Renal pelvis (tissue), 4 donors: ENCODE results near the gene SIL1. TPM values are rescaled to one million over a fixed set of nuclear protein-coding genes. Genes with fewer than 3 reads are reported as not detected.
"Not testable (repeated sequence)": the region's sequence is repeated elsewhere in the genome, so short reads cannot be mapped to it uniquely, and the experiment has no call there.

ENCODE experiments used
- DNase-seq: peaks from one replicate; pipeline ENCODE4 v3.0.0-alpha.2; 2013
- polyA plus RNA-seq, 3 donors: library from polyadenylated mRNA; unstranded; fragments of 120-200 nt; gene quantifications; one replicate each; pipeline ENCODE4 v1.2.1, GENCODE V29; 2013; ENCODE audit not compliant: insufficient read length in 3 of 3

Gene SIL1
- polyA plus RNA-seq, 3 donors: 40.3 to 52.1 (median 43.5) TPM

- no peak for DNase-seq
Observed at GRCh38 chr5:138927544-138927943, 270.6 kb downstream of the SIL1 start.

- DNase-seq: no peak
Observed at GRCh38 chr5:138926688-138927448, 271.3 kb downstream of the SIL1 start.

GRCh38 chr5:138926257-138926656, 271.9 kb downstream of the SIL1 start:
- no peak for DNase-seq

- DNase-seq: no peak
Observed at GRCh38 chr5:138925090-138925635, 273.0 kb downstream of the SIL1 start.

GRCh38 chr5:138922494-138922893, 275.7 kb downstream of the SIL1 start:
- no peak for DNase-seq

GRCh38 chr5:138921362-138921761, 276.8 kb downstream of the SIL1 start:
- DNase-seq: not testable (repeated sequence)

- DNase-seq: no peak
Observed at GRCh38 chr5:138920181-138920580, 278.0 kb downstream of the SIL1 start.

GRCh38 chr5:138918686-138919085, 279.5 kb downstream of the SIL1 start:
- DNase-seq: no peak

GRCh38 chr5:138914338-138914737, 283.8 kb downstream of the SIL1 start:
- no peak for DNase-seq

GRCh38 chr5:138913773-138914172, 284.4 kb downstream of the SIL1 start:
- DNase-seq: no peak

GRCh38 chr5:138912093-138912492, 286.1 kb downstream of the SIL1 start:
- no peak for DNase-seq

- no peak for DNase-seq
Observed at GRCh38 chr5:138911441-138911840, 286.7 kb downstream of the SIL1 start.

GRCh38 chr5:138910546-138911185, 287.5 kb downstream of the SIL1 start:
- DNase-seq: no peak

GRCh38 chr5:138909734-138910133, 288.4 kb downstream of the SIL1 start:
- no peak for DNase-seq

GRCh38 chr5:138905541-138905940, 292.6 kb downstream of the SIL1 start:
- DNase-seq: no peak

- DNase-seq: no peak
Observed at GRCh38 chr5:138903130-138903775, 294.9 kb downstream of the SIL1 start.

GRCh38 chr5:138901716-138902115, 296.5 kb downstream of the SIL1 start:
- DNase-seq: no peak

- DNase-seq: no peak
Observed at GRCh38 chr5:138900281-138900965, 297.7 kb downstream of the SIL1 start.

- DNase-seq: no peak
Observed at GRCh38 chr5:138898742-138899141, 299.4 kb downstream of the SIL1 start.

GRCh38 chr5:138898299-138898698, 299.9 kb downstream of the SIL1 start:
- no peak for DNase-seq
